Neural progenitor cell (in vitro differentiated cells): ENCODE results near the gene HSPA12A.

Experiments
- EZH2phosphoT487 ChIP-seq: fragments of 200-600 bp; sonication (generic); IDR thresholded peaks from 2 replicates; pipeline ENCODE4 v1.6.1; 2017; ENCODE audit warnings: antibody characterized with exemption
- TF ChIP-seq, protein P1 (sequence below): fragments of 200-600 bp; sonication (generic); IDR thresholded peaks from 2 replicates; pipeline ENCODE4 v1.5.1; 2017; ENCODE audit warnings: antibody characterized with exemption, mild to moderate bottlenecking

DNA sequence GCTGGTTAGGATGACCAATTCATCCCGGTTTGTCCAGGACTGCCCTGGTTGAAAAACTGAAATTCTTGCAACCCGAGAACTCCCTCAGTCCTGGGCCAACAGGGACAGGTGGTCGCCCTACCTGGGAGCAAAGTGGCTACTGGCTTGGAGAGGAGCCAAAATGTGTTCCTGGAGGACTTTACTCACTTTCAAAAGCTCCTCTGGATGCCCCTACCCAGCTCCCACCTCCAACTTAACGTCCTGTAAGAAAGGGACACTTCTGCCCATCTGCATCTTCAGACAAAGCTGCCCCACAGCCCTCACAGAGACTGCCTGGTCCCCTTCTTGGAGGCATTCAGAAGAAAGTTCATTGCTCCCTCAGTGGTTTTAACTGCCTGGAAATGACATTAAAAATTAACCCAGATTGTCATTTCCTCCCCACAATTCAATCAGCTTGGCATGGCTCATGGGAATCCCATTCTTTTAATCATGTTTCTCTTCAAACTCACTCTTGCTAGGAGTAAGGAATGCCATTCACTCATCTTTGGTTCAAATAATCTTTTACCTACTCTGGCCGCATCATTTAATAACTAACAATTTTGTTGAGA is 24.0 kb upstream of the HSPA12A start:
- TF ChIP-seq, protein P1, sequence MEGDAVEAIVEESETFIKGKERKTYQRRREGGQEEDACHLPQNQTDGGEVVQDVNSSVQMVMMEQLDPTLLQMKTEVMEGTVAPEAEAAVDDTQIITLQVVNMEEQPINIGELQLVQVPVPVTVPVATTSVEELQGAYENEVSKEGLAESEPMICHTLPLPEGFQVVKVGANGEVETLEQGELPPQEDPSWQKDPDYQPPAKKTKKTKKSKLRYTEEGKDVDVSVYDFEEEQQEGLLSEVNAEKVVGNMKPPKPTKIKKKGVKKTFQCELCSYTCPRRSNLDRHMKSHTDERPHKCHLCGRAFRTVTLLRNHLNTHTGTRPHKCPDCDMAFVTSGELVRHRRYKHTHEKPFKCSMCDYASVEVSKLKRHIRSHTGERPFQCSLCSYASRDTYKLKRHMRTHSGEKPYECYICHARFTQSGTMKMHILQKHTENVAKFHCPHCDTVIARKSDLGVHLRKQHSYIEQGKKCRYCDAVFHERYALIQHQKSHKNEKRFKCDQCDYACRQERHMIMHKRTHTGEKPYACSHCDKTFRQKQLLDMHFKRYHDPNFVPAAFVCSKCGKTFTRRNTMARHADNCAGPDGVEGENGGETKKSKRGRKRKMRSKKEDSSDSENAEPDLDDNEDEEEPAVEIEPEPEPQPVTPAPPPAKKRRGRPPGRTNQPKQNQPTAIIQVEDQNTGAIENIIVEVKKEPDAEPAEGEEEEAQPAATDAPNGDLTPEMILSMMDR, result no peak
- no peak for TF ChIP-seq EZH2phosphoT487
